Measurements from ENCODE around the gene SPACA5. TPM values are rescaled to one million over a fixed set of nuclear protein-coding genes. Genes with fewer than 3 reads are reported as not detected.

Gene SPACA5
- total and polyA plus RNA-seq, 2 of the 13 experiments (the other 11 are each of a cell fraction or from before 2014, with no cell fraction given) = not detected

DNA sequence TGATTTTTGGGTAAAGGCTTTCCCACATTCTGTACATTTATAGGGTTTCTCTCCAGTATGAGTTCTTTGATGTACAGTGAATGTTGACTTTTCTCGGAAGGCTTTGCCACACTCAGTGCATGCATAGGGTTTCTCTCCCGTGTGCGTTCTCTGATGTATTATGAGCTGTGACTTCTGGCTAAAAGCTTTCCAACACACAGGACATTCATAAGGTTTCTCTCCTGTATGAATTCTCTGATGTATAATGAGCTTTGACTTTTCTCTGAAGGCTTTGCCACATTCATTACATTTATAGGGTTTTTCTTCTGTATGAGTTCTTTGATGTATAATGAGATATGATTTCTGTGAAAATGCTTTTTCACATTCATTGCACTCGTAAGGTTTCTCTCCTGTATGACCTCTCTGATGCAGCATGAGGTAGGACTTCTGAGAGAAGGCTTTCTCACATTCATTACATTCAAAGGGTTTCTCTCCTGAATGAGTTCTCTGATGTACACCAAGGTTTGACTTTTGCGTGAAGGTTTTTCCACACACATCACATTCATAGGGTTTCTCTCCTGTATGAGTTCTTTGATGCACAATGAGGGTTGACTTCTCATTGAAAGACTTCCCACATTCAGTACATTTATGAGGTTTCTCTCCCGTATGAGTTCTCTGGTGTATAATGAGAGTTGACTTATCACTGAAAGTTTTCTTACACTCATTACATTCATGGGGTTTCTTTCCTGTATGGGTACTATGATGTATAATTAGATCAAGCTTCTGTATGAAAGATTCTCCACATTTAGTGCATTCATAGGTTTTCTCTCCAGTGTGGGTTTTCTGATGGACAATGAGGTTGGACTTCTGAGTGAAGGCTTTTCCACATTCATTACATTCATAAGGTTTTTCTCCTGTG is 30.3 kb upstream of the SPACA5 start:
- intact Hi-C loops (cut with micrococcal nuclease; ENCODE audit: unreplicated experiment) = no loop called here
- H3K4me1 ChIP-seq (ENCODE audit: insufficient read depth, low read length) = no peaks in the 10 kb centered on the region
- ATAC-seq (no peak), FAIRE-seq (no peak), DNase-seq (ENCODE audit: low spot score) (no peak)
- no peak overlapping the region for H3K4me3 ChIP-seq (replicated peaks in 1 of 3; ENCODE audit: insufficient read depth in 1 of 3, low read depth in 2 of 3, low read length in 3 of 3)
- BruUV-seq (replicated peaks) = no TSS peak
- no peak overlapping the region for H3K4me2 ChIP-seq (ENCODE audit: low read depth, low read length)
- H3K79me2 ChIP-seq (ENCODE audit: insufficient read depth, low read length) = no peaks in the 10 kb centered on the region
- ChIA-PET POLR2A (no interaction called here), CTCF (ENCODE audit: low intra/inter-chr PET ratio, low total read pairs) (no interaction called here)
- H2AFZ ChIP-seq (ENCODE audit: low read length) = no peak overlapping the region
- 97% methylated on average over 3 of the region's 6 CpGs for WGBS (ENCODE audit: low lambda C conversion rate)
- H3K9ac ChIP-seq (ENCODE audit: insufficient read depth, low read depth, low read length) = no peak overlapping the region
- in situ Hi-C loops (cut with HindIII; ENCODE audit: extremely low pct_ligation_motif_present, low pct_unique_long_range_greater_than_20kb) = no loop called here
- H3K27ac ChIP-seq (ENCODE audit: extremely low read length, insufficient read depth, low read length) = no peak overlapping the region
- no peaks in the 10 kb centered on the region for H3K27me3 ChIP-seq (ENCODE audit: control insufficient read depth in 1 of 2, insufficient read depth in 2 of 2, low read length in 2 of 2)
- no peaks in the 10 kb centered on the region for H4K20me1 ChIP-seq (ENCODE audit: insufficient read depth, low read length)
- peaks cover 0 to 21% of the 10 kb centered on the region in 2 experiments; a peak in 4 of 5 replicates for H3K36me3 ChIP-seq (replicated peaks in 1 of 2; ENCODE audit: control insufficient read depth in 1 of 2, insufficient read depth in 2 of 2, low read length in 2 of 2)
- no peak for TF ChIP-seq GRHL1 (CRISPR knock-in tag; conservative IDR thresholded peaks at IDR 0.05)
- TF ChIP-seq, protein P1, sequence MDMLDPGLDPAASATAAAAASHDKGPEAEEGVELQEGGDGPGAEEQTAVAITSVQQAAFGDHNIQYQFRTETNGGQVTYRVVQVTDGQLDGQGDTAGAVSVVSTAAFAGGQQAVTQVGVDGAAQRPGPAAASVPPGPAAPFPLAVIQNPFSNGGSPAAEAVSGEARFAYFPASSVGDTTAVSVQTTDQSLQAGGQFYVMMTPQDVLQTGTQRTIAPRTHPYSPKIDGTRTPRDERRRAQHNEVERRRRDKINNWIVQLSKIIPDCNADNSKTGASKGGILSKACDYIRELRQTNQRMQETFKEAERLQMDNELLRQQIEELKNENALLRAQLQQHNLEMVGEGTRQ (IDR thresholded peaks at IDR 0.05; ENCODE audit: low read depth, low read length) = no peak
- TF ChIP-seq, protein P1 (CRISPR knock-in tag; IDR thresholded peaks at IDR 0.05; ENCODE audit: borderline replicate concordance) = no peak
- TF ChIP-seq ZC3H4 (CRISPR knock-in tag; IDR thresholded peaks at IDR 0.05; ENCODE audit: borderline replicate concordance) = no peak
- no peak for TF ChIP-seq ZNF790 (CRISPR knock-in tag; IDR thresholded peaks at IDR 0.05; ENCODE audit: borderline replicate concordance)
- peaks cover 54% of the 10 kb centered on the region for H3K9me3 ChIP-seq (ENCODE audit: low read length)
